CD4-positive, alpha-beta T cell (primary cell): ENCODE measurements around the gene KRTAP5-3. TPM values are rescaled to one million over a fixed set of nuclear protein-coding genes. Genes with fewer than 3 reads are reported as not detected.

ENCODE experiments used
- ATAC-seq: fragments of 200-7000 bp; cut with Tn5 transposase; one replicate; pipeline ENCODE4 v1.10.0; 2022; ENCODE audit warnings: mild to moderate bottlenecking; ENCODE audit not compliant: poor library complexity
- CTCF ChIA-PET: fragments of 350-600 bp; sonication (Branson Sonifier 250); formaldehyde crosslinking; loops from one replicate; lab custom pipeline; 2021; ENCODE audit warnings: antibody characterized with exemption, inconsistent platforms; lab: Charles Lee
- POLR2A ChIA-PET: fragments of 350-600 bp; sonication (Branson Sonifier 250); formaldehyde crosslinking; loops from one replicate; lab custom pipeline; 2021; ENCODE audit warnings: antibody characterized with exemption, inconsistent platforms; lab: Charles Lee
- DNase-seq, 14 experiments: peaks; one replicate each; pipeline ENCODE4 v3.0.0-alpha.2; 2013 to 2020; ENCODE audit warnings: mixed read lengths in 2 of 14
- H3K27ac ChIP-seq, 2 donors: one replicate each; pipeline versions ENCODE4 v1.5.1 to v1.7.0; 2013; ENCODE audit warnings: low read length in 2 of 2, low read depth in 1 of 2, mild to moderate bottlenecking in 1 of 2
- H3K27me3 ChIP-seq, 2 experiments: 1 replicate in 1 of 2; 2 replicates in 1 of 2; pipeline versions ENCODE4 v1.6.1 to v1.7.0; 2013; ENCODE audit warnings: low read length in 2 of 2, control low read depth in 1 of 2, mild to moderate bottlenecking in 1 of 2, moderate library complexity in 1 of 2; ENCODE audit not compliant: insufficient read depth in 2 of 2, control insufficient read depth in 1 of 2
- H3K36me3 ChIP-seq: one replicate; pipeline ENCODE4 v1.6.1; 2013; ENCODE audit warnings: low read length, control low read depth; ENCODE audit not compliant: insufficient read depth
- H3K4me1 ChIP-seq: one replicate; pipeline ENCODE4 v1.6.1; 2013; ENCODE audit warnings: low read length, control low read depth; ENCODE audit not compliant: insufficient read depth
- H3K4me3 ChIP-seq: one replicate; pipeline ENCODE4 v1.5.1; 2013; ENCODE audit warnings: mild to moderate bottlenecking, low read length, moderate library complexity
- H3K9me3 ChIP-seq, 2 experiments: 1 replicate in 1 of 2; 2 replicates in 1 of 2; pipeline versions ENCODE4 v1.6.1 to v1.7.0; 2013; ENCODE audit warnings: low read length in 2 of 2, mild to moderate bottlenecking in 2 of 2, control low read depth in 1 of 2, moderate library complexity in 1 of 2; ENCODE audit not compliant: control insufficient read depth in 1 of 2, insufficient read depth in 1 of 2
- H3K27ac Mint-ChIP-seq: one replicate; pipeline ENCODE4 v1.8.0; 2020; ENCODE audit warnings: mixed read lengths
- H3K27me3 Mint-ChIP-seq: one replicate; pipeline ENCODE4 v1.8.0; 2021; ENCODE audit warnings: mixed read lengths
- H3K36me3 Mint-ChIP-seq: one replicate; pipeline ENCODE4 v1.8.0; 2021; ENCODE audit warnings: low read depth, mixed read lengths
- H3K4me1 Mint-ChIP-seq: one replicate; pipeline ENCODE4 v1.8.0; 2021; ENCODE audit warnings: low read depth, mixed read lengths
- H3K4me3 Mint-ChIP-seq: one replicate; pipeline ENCODE4 v1.8.0; 2020; ENCODE audit warnings: mild to moderate bottlenecking, mixed read lengths
- H3K9me3 Mint-ChIP-seq: one replicate; pipeline ENCODE4 v1.8.0; 2020; ENCODE audit warnings: mixed read lengths
- intact Hi-C, 2 experiments: fragments of 100-400 bp; cut with DNase I in 1 of 2; cut with micrococcal nuclease in 1 of 2; formaldehyde crosslinking; loops; one replicate each; pipeline versions ENCODE4 v1.15.1 to v1.9.0; 2023 to 2025; cut with DNase I, micrococcal nuclease
- total RNA-seq, 174 experiments: library from RNA in 2 of 174; stranded (reverse) in 2 of 174; gene quantifications; one replicate each; pipeline ENCODE4 v1.2.3 and lab custom pipeline; 2021 to 2026
- TF ChIP-seq, protein P1 (sequence below): fragments of 200-600 bp; IDR thresholded peaks from one replicate; pipeline ENCODE4 v1.8.0; 2022; ENCODE audit warnings: antibody characterized with exemption, mild to moderate bottlenecking

The KRTAP5-3 gene
- total RNA-seq, 2 experiments from 2014 or later, result not detected

DNA sequence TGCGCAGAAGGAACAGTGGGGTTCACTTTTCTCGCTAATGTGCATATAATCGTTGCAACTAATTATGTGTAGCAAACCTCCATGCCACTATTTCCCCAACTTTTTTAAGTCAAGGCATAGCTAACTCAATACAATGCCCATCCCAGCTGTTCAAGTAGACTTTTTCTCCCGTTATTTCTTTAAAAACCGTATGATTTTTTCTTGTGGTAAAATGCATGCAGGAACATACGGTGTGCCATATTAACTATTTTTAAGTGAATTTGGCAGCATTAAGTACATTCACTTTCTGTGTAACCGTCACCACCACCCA, 33.4 kb downstream of the KRTAP5-3 start:
- DNase-seq (no peak), ATAC-seq (no peak)
- no peak overlapping the region for H3K27ac ChIP-seq
- no peak overlapping the region for H3K4me3 ChIP-seq
- no peaks in the 10 kb centered on the region for H3K9me3 Mint-ChIP-seq
- peak overlapping the region; percentile 54 for H3K27ac Mint-ChIP-seq
- POLR2A ChIA-PET, result interaction anchor here (0.9 to 3.2 kb wide), 6 partner anchors 10 to 266 kb away, joined by 3 to 34 read pairs (median 4); partner anchors contain the start of genes KRTAP5-1 and KRTAP5-2
- H3K36me3 ChIP-seq, result no peaks in the 10 kb centered on the region
- H3K9me3 ChIP-seq, result peaks cover 7 to 8% of the 10 kb centered on the region in 2 experiments
- TF ChIP-seq, protein P1, sequence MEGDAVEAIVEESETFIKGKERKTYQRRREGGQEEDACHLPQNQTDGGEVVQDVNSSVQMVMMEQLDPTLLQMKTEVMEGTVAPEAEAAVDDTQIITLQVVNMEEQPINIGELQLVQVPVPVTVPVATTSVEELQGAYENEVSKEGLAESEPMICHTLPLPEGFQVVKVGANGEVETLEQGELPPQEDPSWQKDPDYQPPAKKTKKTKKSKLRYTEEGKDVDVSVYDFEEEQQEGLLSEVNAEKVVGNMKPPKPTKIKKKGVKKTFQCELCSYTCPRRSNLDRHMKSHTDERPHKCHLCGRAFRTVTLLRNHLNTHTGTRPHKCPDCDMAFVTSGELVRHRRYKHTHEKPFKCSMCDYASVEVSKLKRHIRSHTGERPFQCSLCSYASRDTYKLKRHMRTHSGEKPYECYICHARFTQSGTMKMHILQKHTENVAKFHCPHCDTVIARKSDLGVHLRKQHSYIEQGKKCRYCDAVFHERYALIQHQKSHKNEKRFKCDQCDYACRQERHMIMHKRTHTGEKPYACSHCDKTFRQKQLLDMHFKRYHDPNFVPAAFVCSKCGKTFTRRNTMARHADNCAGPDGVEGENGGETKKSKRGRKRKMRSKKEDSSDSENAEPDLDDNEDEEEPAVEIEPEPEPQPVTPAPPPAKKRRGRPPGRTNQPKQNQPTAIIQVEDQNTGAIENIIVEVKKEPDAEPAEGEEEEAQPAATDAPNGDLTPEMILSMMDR, result peak; percentile 32
- H3K4me1 Mint-ChIP-seq, result peaks cover 17% of the 10 kb centered on the region
- H3K27me3 Mint-ChIP-seq, result no peaks in the 10 kb centered on the region
- H3K36me3 Mint-ChIP-seq, result no peaks in the 10 kb centered on the region
- CTCF ChIA-PET, result interaction anchor here (0.6 to 3.0 kb wide), 22 partner anchors 10 to 372 kb away, joined by 3 to 83 read pairs (median 5); no protein-coding TSS in a partner anchor
- no peaks in the 10 kb centered on the region for H3K27me3 ChIP-seq
- H3K4me1 ChIP-seq, result peaks cover 33% of the 10 kb centered on the region
- peak overlapping the region; percentile 70 for H3K4me3 Mint-ChIP-seq
- intact Hi-C loops, result loop anchor here (1.0 to 10.0 kb wide), 11 partner anchors 29 to 730 kb away; partner anchors contain the start of genes CTSD (in 1 of the 2), POLR2L (in 1 of the 2), TOLLIP (in 1 of the 2) and TSPAN4 (in 1 of the 2)

DNA sequence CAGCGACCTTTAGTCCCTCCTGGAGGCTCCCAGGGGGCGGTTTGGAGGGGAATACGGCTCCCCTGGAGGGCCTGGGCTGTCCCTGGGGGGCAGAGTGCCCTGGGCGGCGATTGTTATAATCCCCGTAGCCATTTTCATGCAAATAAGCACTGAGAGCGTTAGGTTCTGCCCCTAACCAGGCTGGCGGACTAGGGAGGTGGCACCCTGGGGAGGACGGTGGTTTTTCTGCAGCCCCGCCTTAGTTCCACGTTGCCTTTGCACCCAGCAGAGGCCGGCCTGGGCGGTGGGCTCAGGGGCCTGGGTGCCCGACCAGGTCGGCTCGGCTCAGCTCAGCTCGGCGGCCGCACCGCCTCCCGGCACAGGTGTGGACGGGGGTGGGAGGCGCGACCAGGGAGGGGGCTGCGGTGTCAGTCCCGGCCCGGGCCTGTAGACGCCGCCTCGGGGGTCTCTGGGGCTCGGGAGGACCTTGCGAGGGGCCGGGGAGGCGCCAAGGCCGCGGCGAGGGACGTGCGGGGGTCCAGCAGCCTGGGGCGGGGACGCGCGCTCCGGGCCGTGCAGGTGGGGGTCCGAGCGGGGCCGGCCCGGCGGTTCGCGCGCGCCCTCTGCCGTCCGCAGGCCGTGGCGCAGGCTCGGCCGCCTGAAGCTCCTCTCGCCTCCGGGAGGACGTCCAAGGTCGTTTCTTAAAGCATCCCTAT, 33.9 kb downstream of the KRTAP5-3 start:
- DNase-seq (peak in 13 of 14 experiments; percentile 38 to 85 (median 55)), ATAC-seq (peak; percentile 41)
- Mint-ChIP-seq H3K4me3 (peak overlapping the region; percentile 87), H3K27ac (peak overlapping the region; percentile 89), H3K9me3 (no peaks in the 10 kb centered on the region), H3K27me3 (no peaks in the 10 kb centered on the region), H3K36me3 (no peaks in the 10 kb centered on the region), H3K4me1 (peaks cover 22% of the 10 kb centered on the region)
- H3K27ac ChIP-seq, result peak overlapping the region; percentile 80 to 82
- H3K27me3 ChIP-seq, result no peaks in the 10 kb centered on the region
- intact Hi-C loops, result loop anchor here (1.0 to 10.0 kb wide), 10 partner anchors 28 to 730 kb away; partner anchors contain the start of genes CTSD (in 1 of the 2), POLR2L (in 1 of the 2), TOLLIP (in 1 of the 2) and TSPAN4 (in 1 of the 2)
- no peaks in the 10 kb centered on the region for H3K36me3 ChIP-seq
- H3K9me3 ChIP-seq, result peaks cover 7 to 8% of the 10 kb centered on the region in 2 experiments
- TF ChIP-seq, protein P1, result peak; percentile 69
- peak overlapping the region; percentile 56 for H3K4me3 ChIP-seq
- CTCF ChIA-PET, result interaction anchor here (0.6 to 3.0 kb wide), 23 partner anchors 9 to 372 kb away, joined by 3 to 83 read pairs (median 5); no protein-coding TSS in a partner anchor
- H3K4me1 ChIP-seq, result peaks cover 35% of the 10 kb centered on the region
- POLR2A ChIA-PET, result interaction anchor here (0.9 to 3.2 kb wide), 8 partner anchors 10 to 277 kb away, joined by 3 to 34 read pairs (median 4); partner anchors contain the start of genes KRTAP5-1 and KRTAP5-2

DNA sequence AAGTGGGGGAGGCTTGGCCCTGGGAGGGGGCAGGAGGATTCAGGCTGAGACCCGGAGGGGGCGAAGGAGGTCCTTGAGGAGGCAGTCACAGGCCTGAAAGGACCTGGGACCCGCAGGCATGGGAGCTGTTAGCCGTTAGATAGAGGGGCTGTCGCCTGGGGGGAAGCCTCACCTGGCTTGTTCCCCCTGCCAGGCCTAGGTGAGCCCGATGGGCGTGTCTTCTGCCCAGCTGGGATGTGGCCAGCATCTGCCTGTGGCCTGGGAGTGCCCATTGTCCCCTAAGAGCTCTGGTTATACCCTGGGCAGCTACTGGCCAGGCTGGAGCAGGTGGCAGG, 34.4 kb downstream of the KRTAP5-3 start:
- H3K9me3 ChIP-seq, result peaks cover 7 to 8% of the 10 kb centered on the region in 2 experiments
- peak overlapping the region; percentile 80 to 82 for H3K27ac ChIP-seq
- TF ChIP-seq, protein P1, result no peak
- H3K27me3 ChIP-seq, result no peaks in the 10 kb centered on the region
- Mint-ChIP-seq H3K27me3 (no peaks in the 10 kb centered on the region), H3K27ac (peak overlapping the region; percentile 89), H3K4me1 (peaks cover 24% of the 10 kb centered on the region), H3K4me3 (peak overlapping the region; percentile 87), H3K9me3 (no peaks in the 10 kb centered on the region), H3K36me3 (no peaks in the 10 kb centered on the region)
- peak overlapping the region; percentile 56 for H3K4me3 ChIP-seq
- CTCF ChIA-PET, result interaction anchor here (1.1 to 3.0 kb wide), 14 partner anchors 9 to 268 kb away, joined by 3 to 83 read pairs (median 6); no protein-coding TSS in a partner anchor
- ATAC-seq (no peak), DNase-seq (peak in 1 of 14 experiments; percentile 29)
- intact Hi-C loops, result loop anchor here (1.0 to 10.0 kb wide), 11 partner anchors 28 to 729 kb away; partner anchors contain the start of genes AP2A2 (in 1 of the 2), CTSD (in 1 of the 2), POLR2L (in 1 of the 2) and TOLLIP (in 1 of the 2)
- POLR2A ChIA-PET, result interaction anchor here (0.9 to 3.2 kb wide), 6 partner anchors 11 to 277 kb away, joined by 3 to 34 read pairs (median 4); partner anchors contain the start of gene KRTAP5-1
- no peaks in the 10 kb centered on the region for H3K36me3 ChIP-seq
- peaks cover 38% of the 10 kb centered on the region for H3K4me1 ChIP-seq
